HepG2 (cell line): ENCODE results near the gene PSENEN. TPM values are rescaled to one million over a fixed set of nuclear protein-coding genes. Genes with fewer than 3 reads are reported as not detected.

Source experiments
- ELF3 ChIP-seq: IDR thresholded peaks from 2 replicates; pipeline ENCODE4 v1.6.1; 2016; ENCODE audit warnings: missing genetic modification reagents, missing compliant biosample characterization
- FUBP1 ChIP-seq: sonication (generic); formaldehyde crosslinking; IDR thresholded peaks from 2 replicates; pipeline ENCODE4 v1.5.1; 2020; ENCODE audit warnings: missing genetic modification reagents, mild to moderate bottlenecking, borderline replicate concordance
- GATAD2A ChIP-seq: IDR thresholded peaks from 2 replicates; pipeline ENCODE4 v1.6.1; 2016
- HDAC2 ChIP-seq: sonication (generic); formaldehyde crosslinking; IDR thresholded peaks from 2 replicates; pipeline ENCODE4 v1.4.0; 2020; ENCODE audit warnings: missing genetic modification reagents
- JUNB ChIP-seq: sonication (generic); formaldehyde crosslinking; IDR thresholded peaks from 2 replicates; pipeline ENCODE4 v1.8.0; 2022; ENCODE audit warnings: missing genetic modification reagents, mild to moderate bottlenecking, borderline replicate concordance
- PRMT3 ChIP-seq: sonication (generic); formaldehyde crosslinking; IDR thresholded peaks from 2 replicates; pipeline ENCODE4 v1.8.1; 2022; ENCODE audit warnings: low read depth, mild to moderate bottlenecking, moderate library complexity, missing genetic modification reagents, borderline replicate concordance
- SAP130 ChIP-seq: IDR thresholded peaks from 2 replicates; pipeline ENCODE4 v1.6.1; 2016; ENCODE audit warnings: low read depth
- SOX5 ChIP-seq: IDR thresholded peaks from 2 replicates; pipeline ENCODE4 v1.6.1; 2016; ENCODE audit warnings: borderline replicate concordance
- TBX2 ChIP-seq: sonication (generic); formaldehyde crosslinking; IDR thresholded peaks from 2 replicates; pipeline ENCODE4 v1.5.0; 2020; ENCODE audit warnings: missing genetic modification reagents, mild to moderate bottlenecking, borderline replicate concordance
- ZBTB26 ChIP-seq: IDR thresholded peaks from 2 replicates; pipeline ENCODE4 v1.6.1; 2016; ENCODE audit warnings: missing compliant biosample characterization, missing genetic modification reagents, borderline replicate concordance
- ZNF407 ChIP-seq: sonication (generic); formaldehyde crosslinking; IDR thresholded peaks from one replicate; pipeline ENCODE4 v1.5.1; 2020; ENCODE audit warnings: mild to moderate bottlenecking, missing genetic modification reagents; ENCODE audit errors: not compliant biosample characterization
- ZNF460 ChIP-seq: sonication (generic); formaldehyde crosslinking; IDR thresholded peaks from 2 replicates; pipeline ENCODE4 v1.5.1; 2020; ENCODE audit warnings: missing genetic modification reagents, mild to moderate bottlenecking, borderline replicate concordance
- ZNF770 ChIP-seq: sonication (generic); formaldehyde crosslinking; IDR thresholded peaks from 2 replicates; pipeline ENCODE4 v1.5.0; 2020; ENCODE audit warnings: mild to moderate bottlenecking, missing genetic modification reagents
- ZNF772 ChIP-seq: sonication (generic); formaldehyde crosslinking; IDR thresholded peaks from 2 replicates; pipeline ENCODE4 v1.5.0; 2020; ENCODE audit warnings: mild to moderate bottlenecking, missing genetic modification reagents
- ZNF816 ChIP-seq: sonication (generic); formaldehyde crosslinking; IDR thresholded peaks from 2 replicates; pipeline ENCODE4 v1.8.0; 2022; ENCODE audit warnings: missing genetic modification reagents, mild to moderate bottlenecking, borderline replicate concordance
- polyA plus RNA-seq, 8 experiments: library from polyadenylated mRNA; depleted of rRNA in 3 of 8; stranded (reverse) in 7 of 8; unstranded in 1 of 8; fragments of >200 nt; fragmentation: Illumina TruSeq in 4 of 8; extraction: Trizol in 4 of 8; gene quantifications; 2 replicates each; pipeline versions ENCODE4 v1.2.1 to v1.2.3, GENCODE V29; 2011 to 2016; ENCODE audit warnings: low read depth in 4 of 8, missing spikeins in 1 of 8, mixed read lengths in 1 of 8; ENCODE audit not compliant: insufficient read depth in 1 of 8
- total RNA-seq, 5 experiments: library from RNA; depleted of rRNA; stranded (reverse); fragments of >200 nt; fragmentation: Illumina TruSeq; extraction: Trizol; gene quantifications; 2 replicates each; pipeline ENCODE4 v1.2.3, GENCODE V29; 2016; ENCODE audit warnings: low read depth in 1 of 5

The PSENEN gene
- total and polyA plus RNA-seq, 2 of the 13 experiments (the other 11 are each of a cell fraction or from before 2014, with no cell fraction given) = 16.9 to 34.2 TPM

- no peak for TF ChIP-seq FUBP1 (CRISPR knock-in tag)
- TF ChIP-seq ZNF407 (CRISPR knock-in tag) = no peak
- TF ChIP-seq TBX2 (CRISPR knock-in tag) = peak; percentile 45; the same call in 1 of the 2 replicates
- TF ChIP-seq ZNF816 (CRISPR knock-in tag) = no peak
- TF ChIP-seq ZBTB26 (CRISPR knock-in tag) = no peak
- peak; percentile 57; the same call in 1 of the 2 replicates for TF ChIP-seq ELF3 (CRISPR knock-in tag)
- TF ChIP-seq ZNF772 = no peak
- TF ChIP-seq JUNB (CRISPR knock-in tag) = no peak
- TF ChIP-seq SOX5 (CRISPR knock-in tag) = peak; percentile 89
- peak; percentile 49 for TF ChIP-seq SAP130 (CRISPR knock-in tag)
- TF ChIP-seq ZNF770 (CRISPR knock-in tag) = peak; percentile 43; the same call in 1 of the 2 replicates
- TF ChIP-seq ZNF460 (CRISPR knock-in tag) = peak; percentile 4; the same call in 1 of the 2 replicates
- peak; percentile 23; the same call in 1 of the 2 replicates for TF ChIP-seq HDAC2 (CRISPR knock-in tag)
- no peak for TF ChIP-seq PRMT3 (CRISPR knock-in tag)
- 0 out of 2 replicates have a peak, but pooled peaks have one; percentile 26 for TF ChIP-seq GATAD2A
These were observed 48.6 kb upstream of the PSENEN start (continued) for GRCh38 chr19:35696835-35697234.
